GM19467 (cell line): ENCODE results near the gene CRB2.
"Not testable (repeated sequence)": the region's sequence is repeated elsewhere in the genome, so short reads cannot be mapped to it uniquely, and the experiment has no call there.

Experiments used
- ATAC-seq: cut with Tn5 transposase; IDR thresholded peaks from one replicate; pipeline ENCODE4 v1.9.1; 2021; ENCODE audit warnings: mild to moderate bottlenecking, moderate library complexity; ENCODE audit not compliant: unreplicated experiment

Gene CRB2

GRCh38 chr9:123398938-123399337 is 42.9 kb downstream of the CRB2 start:
- ATAC-seq = not testable (repeated sequence)

DNA sequence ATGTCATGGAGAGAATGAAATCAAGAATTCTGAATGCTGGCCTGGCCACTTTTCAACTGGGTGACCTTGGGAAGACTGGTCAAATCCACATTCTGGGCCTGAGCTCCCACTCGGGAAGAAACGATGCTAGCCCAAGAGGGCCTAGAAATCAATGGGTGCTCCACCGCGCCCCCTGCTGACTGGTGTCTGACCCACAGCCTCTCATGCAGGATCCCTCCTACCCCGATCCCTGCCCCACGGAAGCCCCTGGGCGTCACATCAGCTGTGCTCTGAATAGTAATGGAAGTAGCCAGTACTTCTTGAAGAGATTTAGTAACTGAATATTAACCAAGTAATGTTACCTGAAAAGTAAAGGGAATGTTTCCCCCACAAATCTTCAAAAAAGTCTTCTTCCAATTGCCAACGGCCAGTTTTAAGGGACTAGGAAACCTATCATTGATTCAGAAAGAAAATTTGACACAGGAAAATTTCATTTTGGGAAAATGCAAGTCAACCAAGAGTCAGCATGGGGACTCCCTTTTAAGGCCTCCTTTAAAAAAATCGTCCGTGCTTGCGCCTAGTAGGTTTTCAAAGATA is 43.9 kb downstream of the CRB2 start:
- no peak for ATAC-seq

GRCh38 chr9:123400926-123401503 is 45.0 kb downstream of the CRB2 start:
- no peak for ATAC-seq

GRCh38 chr9:123401879-123402513 is 46.0 kb downstream of the CRB2 start:
- ATAC-seq = no peak

GRCh38 chr9:123402981-123403509 is 47.0 kb downstream of the CRB2 start:
- no peak for ATAC-seq

GRCh38 chr9:123406016-123406415 is 50.0 kb downstream of the CRB2 start:
- no peak for ATAC-seq

- ATAC-seq = no peak
Measured at GRCh38 chr9:123406691-123407216, 50.8 kb downstream of the CRB2 start.

DNA sequence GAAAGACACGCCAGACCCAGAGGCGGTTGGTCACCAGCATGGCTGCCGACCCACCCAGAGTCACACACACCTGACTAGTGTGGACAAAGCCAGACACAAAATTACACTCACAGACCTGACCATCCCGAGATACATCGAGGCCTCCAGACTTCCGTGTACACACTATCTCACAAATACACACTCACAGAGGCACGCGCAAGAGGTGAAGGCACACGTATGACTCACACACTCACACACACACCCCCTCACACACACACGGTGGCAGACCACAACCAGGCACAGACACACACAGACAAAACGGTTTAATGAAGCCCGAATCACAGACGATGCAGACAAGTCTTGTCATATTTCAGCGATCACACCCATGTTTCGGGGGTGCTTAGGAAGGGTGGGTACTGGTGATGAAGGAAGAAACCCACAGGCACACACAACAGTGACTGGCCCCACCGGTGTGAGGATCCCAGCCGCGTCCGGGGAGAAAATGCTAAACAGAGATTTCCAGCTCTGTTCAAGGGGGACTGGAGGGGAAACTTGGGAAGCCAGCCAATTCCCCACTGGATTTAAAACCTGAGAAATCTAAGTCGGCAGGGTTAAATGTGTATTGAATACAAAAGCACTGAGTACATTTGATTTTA is 51.3 kb downstream of the CRB2 start:
- no peak for ATAC-seq

DNA sequence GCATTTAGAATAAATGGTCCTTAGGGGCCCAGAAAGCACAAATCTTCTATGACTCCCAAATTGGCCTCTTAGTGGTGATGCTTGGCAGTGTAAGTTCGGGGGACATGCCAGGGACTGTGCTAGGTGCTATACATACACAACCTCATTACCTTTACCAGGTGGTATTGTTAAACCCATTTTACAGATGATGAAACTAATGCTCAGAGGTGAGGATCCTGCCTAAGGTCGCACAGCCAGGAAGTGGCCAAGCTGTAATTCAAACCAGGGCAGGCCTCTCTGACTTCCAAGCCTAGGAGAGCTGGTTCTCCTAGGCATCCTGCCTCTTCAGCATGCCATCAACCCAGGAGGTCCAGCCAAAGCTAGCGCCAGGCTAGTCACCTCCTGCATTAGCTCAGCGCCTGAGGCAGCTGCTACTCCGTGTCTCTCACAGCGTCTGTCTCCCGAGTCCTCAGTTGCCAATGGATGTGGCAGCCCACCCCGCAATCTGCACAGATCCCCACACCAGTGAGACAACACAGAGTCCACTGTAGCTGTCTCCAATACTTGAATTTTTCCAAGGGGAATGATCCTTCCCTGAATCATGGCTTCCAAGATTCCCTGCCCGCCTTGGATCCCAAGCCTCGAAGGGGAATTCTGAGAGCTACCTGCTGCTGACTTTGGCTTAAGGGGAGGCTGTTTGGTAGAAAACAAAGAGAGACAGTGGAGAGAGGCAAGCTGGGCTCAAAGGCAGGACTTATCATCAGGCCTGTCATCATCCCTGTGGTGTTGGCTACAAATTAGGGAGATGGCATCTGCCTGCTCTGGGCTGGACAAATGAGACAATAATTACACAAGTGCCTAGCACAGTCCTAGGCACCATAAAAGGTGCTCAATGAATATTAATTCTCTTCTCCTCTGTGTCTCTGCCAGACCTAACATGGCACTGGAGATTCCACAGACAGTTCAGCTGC is 52.6 kb downstream of the CRB2 start:
- ATAC-seq = no peak

DNA sequence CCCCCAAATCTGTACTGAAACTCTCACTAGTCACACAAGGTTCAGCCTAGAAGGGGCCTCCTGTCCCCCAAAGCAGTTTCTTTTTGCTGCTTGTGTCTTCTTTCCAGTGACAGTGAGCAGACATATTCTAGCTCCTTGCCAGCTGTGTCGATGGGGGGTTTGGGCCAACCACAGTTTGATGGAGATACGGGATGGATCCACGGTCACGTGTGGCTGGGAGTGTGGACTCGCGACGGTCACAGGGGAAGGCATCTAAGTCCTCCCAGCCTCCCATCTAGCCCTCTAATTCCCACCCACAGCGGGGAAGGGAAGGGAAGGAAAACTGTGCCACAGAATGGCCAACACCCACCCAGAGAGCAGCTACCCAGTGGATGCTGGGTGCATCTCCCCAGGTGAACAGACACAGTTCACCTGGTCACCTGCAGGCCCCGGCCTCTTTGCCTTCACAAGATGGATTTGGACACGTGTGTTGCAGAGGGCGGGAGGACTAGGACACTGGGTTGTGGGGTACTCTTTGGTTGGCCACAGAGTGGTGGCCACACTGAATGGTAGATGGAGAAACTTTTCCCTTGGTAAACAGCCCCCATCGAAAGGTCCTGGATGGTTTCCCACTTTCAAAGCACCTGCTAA is 54.4 kb downstream of the CRB2 start:
- no peak for ATAC-seq

DNA sequence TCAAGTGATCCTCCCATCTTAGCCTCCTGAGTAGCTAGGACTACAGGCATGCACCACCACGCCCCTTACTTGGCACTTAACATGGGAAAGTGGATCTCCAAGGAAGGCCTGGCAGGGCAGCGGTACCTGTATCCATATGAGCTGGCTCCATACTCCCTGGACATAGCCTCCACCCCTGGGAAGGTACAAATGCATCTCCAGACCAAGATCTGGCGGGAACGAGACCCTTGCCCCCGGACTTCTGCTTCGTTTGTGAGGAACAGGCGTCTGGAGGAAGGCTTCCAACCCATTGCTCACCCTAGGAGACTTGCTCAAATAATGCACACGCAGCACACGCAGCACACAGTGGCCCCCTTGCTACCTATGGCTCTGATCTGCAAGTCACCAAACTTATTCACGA is 55.2 kb downstream of the CRB2 start:
- no peak for ATAC-seq

GRCh38 chr9:123411636-123412035 is 55.6 kb downstream of the CRB2 start:
- no peak for ATAC-seq

GRCh38 chr9:123412171-123412820 is 56.3 kb downstream of the CRB2 start:
- no peak for ATAC-seq

- ATAC-seq = no peak
Measured at GRCh38 chr9:123414204-123414603, 58.2 kb downstream of the CRB2 start.

DNA sequence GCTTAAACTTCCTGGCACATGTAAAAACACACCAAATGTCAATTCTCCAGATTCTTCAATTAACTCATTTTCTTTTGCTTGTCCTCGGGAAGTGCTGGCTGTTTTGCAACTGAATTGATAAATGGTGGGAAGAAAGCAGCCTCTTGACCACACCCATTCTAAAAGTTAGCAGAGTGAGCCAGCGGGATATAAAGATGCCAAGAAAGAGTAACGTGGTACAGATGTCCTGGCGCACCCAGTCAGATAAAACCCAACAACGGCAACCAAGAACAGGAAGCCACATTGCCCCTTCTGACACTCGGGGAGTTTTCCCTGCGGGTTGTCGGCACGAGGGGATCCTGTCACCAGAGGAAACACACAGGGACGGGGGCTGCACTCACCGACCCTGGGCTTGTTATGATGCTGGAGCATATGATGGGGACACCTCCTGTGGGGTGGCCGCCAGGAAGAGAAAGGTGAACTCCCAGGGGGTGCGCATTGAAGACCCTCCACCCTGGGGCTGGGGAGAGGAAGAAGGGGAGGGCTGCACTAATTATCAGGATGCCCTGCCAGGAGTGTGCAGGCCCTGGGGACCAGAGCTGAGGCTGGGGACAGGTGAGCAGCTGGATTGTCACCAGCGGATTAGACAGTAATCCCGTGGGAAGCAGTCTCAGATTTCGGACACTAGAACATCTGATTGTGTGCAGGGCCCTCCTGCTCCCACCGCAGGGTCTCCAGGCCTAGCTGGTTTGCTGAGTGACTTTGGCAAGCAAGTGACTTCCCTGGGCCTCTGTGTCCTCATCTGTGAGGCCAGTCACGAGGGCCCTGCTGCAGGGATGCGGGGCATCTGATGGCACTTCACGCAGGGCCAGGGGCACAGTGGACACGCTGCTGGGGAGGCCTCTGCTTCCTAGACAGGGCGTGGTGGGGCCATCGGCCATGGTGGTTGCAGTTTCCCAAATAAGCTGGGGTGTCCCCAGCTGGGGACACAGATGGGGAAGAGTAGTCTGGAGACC is 59.2 kb downstream of the CRB2 start:
- no peak for ATAC-seq

- ATAC-seq = no peak
Measured at GRCh38 chr9:123416176-123416575, 60.2 kb downstream of the CRB2 start.

- ATAC-seq = no peak
Measured at GRCh38 chr9:123417289-123418051, 61.5 kb downstream of the CRB2 start.

DNA sequence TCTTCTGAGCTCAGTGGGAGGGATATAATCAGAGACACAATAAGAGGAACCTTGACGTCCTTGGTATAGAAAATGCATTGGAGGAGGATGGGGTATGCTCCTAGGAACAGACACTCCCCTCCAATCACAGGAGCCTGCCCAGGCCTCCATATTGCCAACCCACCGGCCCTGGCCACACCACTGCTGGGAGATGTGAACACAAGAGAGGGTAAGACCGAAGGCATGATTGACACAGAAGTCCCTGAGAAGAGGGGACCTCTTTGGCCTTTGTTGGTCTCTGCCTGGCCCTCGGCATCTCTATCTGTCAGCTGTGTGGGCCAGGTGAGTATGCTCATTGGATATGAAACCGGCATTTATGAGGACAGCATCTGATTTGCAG is 62.0 kb downstream of the CRB2 start:
- no peak for ATAC-seq
